ENCODE data around the gene PNLDC1.

GRCh38 chr6:159797554-159797953 lies 2.5 kb upstream of the PNLDC1 start:
- TF ChIP-seq CTCF (IDR thresholded peaks at IDR 0.05; ENCODE audit: poor library complexity), result no peak
- no peak for TF ChIP-seq EZH2 (IDR thresholded peaks at IDR 0.05; ENCODE audit: borderline replicate concordance)
- no peak for TF ChIP-seq EZH2phosphoT487 (IDR thresholded peaks at IDR 0.05; ENCODE audit: low read depth, severe bottlenecking, unreplicated experiment)

Data from hepatocyte (in vitro differentiated cells).